Gastrocnemius medialis (tissue), 4 donors: Measurements from ENCODE around the gene UBE2L3.

Source experiments
- CTCF ChIP-seq, 5 experiments: fragments of 450-650 bp in 3 of 5; fragments of 200-600 bp in 2 of 5; sonication (generic) in 2 of 5; IDR thresholded peaks in 4 of 5; conservative IDR thresholded peaks in 1 of 5; 1 replicate in 4 of 5; 2 replicates in 1 of 5; pipeline ENCODE4 v1.5.1; 2016 to 2019; ENCODE audit warnings: antibody characterized with exemption in 5 of 5, mild to moderate bottlenecking in 3 of 5, moderate library complexity in 3 of 5
- POLR2A ChIP-seq, 2 donors: fragments of 450-650 bp; IDR thresholded peaks; one replicate each; pipeline ENCODE4 v1.6.1; 2017; ENCODE audit warnings: antibody characterized with exemption in 2 of 2, mild to moderate bottlenecking in 2 of 2, moderate library complexity in 2 of 2

GRCh38 chr22:21624120-21624879 lies 56.8 kb downstream of the UBE2L3 start:
- TF ChIP-seq CTCF (IDR thresholded peaks at IDR 0.05 in 4 of 5, conservative IDR thresholded peaks at IDR 0.05 in 1 of 5) (peak in 1 of 5 experiments; percentile 5), POLR2A (IDR thresholded peaks at IDR 0.05) (no peak)
